A549 (cell line): ENCODE results near the gene TNNI3.

Source experiments
- CBX2 ChIP-seq: fragments of 200-600 bp; sonication (generic); IDR thresholded peaks from 2 replicates; pipeline ENCODE4 v1.6.1; 2016; ENCODE audit warnings: low read depth, mild to moderate bottlenecking, borderline replicate concordance
- CEBPB ChIP-seq, 2 experiments: fragments of >200 bp in 1 of 2; sonication (Bioruptor Twin) in 1 of 2; formaldehyde crosslinking in 1 of 2; IDR thresholded peaks; 2 replicates each; pipeline ENCODE4 v1.6.1; 2012 to 2016
- CTCF ChIP-seq: fragments of >200 bp; sonication (Bioruptor Twin); formaldehyde crosslinking; IDR thresholded peaks from 3 replicates; pipeline ENCODE4 v1.5.1; 2016
- EHF ChIP-seq: fragments of 250-450 bp; sonication (Bioruptor Pico); IDR thresholded peaks from 2 replicates; pipeline ENCODE4 v1.5.0; 2020; ENCODE audit warnings: mild to moderate bottlenecking
- EP300 ChIP-seq, 2 experiments: fragments of >200 bp; sonication (Bioruptor Twin); formaldehyde crosslinking; IDR thresholded peaks; 2 replicates in 1 of 2; 3 replicates in 1 of 2; pipeline ENCODE4 v1.6.1; 2016 to 2017
- ESRRA ChIP-seq: fragments of 150-350 bp; IDR thresholded peaks from 2 replicates; pipeline ENCODE4 v1.6.1; 2014; ENCODE audit warnings: mild to moderate bottlenecking, low read length, borderline replicate concordance
- FOSL2 ChIP-seq, 2 experiments: fragments of 450-650 bp in 1 of 2; fragments of >200 bp in 1 of 2; sonication (Bioruptor Twin) in 1 of 2; formaldehyde crosslinking; IDR thresholded peaks; 2 replicates each; pipeline versions ENCODE4 v1.5.0 to v1.6.1; 2016 to 2020; ENCODE audit warnings: mild to moderate bottlenecking in 1 of 2, moderate library complexity in 1 of 2
- MAX ChIP-seq: IDR thresholded peaks from 2 replicates; pipeline ENCODE4 v1.6.1; 2012
- PBX3 ChIP-seq: IDR thresholded peaks from 2 replicates; pipeline ENCODE4 v1.6.1; 2012
- POLR2A ChIP-seq: IDR thresholded peaks from 2 replicates; pipeline ENCODE4 v1.6.1; 2012; ENCODE audit warnings: mild to moderate bottlenecking, low read length
- RAD21 ChIP-seq, 2 experiments: fragments of >200 bp in 1 of 2; sonication (Bioruptor Twin) in 1 of 2; formaldehyde crosslinking in 1 of 2; IDR thresholded peaks in 1 of 2; conservative IDR thresholded peaks in 1 of 2; 2 replicates in 1 of 2; 3 replicates in 1 of 2; pipeline ENCODE4 v1.6.1; 2012 to 2018; ENCODE audit warnings: inconsistent platforms in 1 of 2
- REST ChIP-seq: fragments of 200-600 bp; sonication (generic); IDR thresholded peaks from 2 replicates; pipeline ENCODE4 v1.6.1; 2016; ENCODE audit warnings: antibody characterized with exemption, mild to moderate bottlenecking, moderate library complexity
- SREBF2 ChIP-seq: fragments of 450-650 bp; IDR thresholded peaks from 2 replicates; pipeline ENCODE4 v1.6.1; 2014; ENCODE audit warnings: mild to moderate bottlenecking, moderate library complexity
- USF2 ChIP-seq: fragments of 450-650 bp; IDR thresholded peaks from 2 replicates; pipeline ENCODE4 v1.6.1; 2014; ENCODE audit warnings: antibody characterized with exemption

- TF ChIP-seq REST (no peak), USF2 (no peak), CTCF (no peak), EP300 (IDR thresholded peaks at IDR 0.05) (no peak), SREBF2 (no peak), FOSL2 (IDR thresholded peaks at IDR 0.05) (no peak), FOSL2 (CRISPR knock-in tag; IDR thresholded peaks at IDR 0.05) (no peak), CEBPB (IDR thresholded peaks at IDR 0.05) (peak in 1 of 2 experiments; percentile 79; a peak in 2 of 4 replicates), PBX3 (0 out of 2 replicates have a peak, but pooled peaks have one; percentile 23), POLR2A (no peak), RAD21 (conservative IDR thresholded peaks at IDR 0.05 in 1 of 2, IDR thresholded peaks at IDR 0.05 in 1 of 2) (no peak), MAX (peak; percentile 61; the same call in 1 of the 2 replicates), ESRRA (no peak), EHF (CRISPR knock-in tag) (no peak), CBX2 (no peak)
These were observed 9.2 kb upstream of the TNNI3 start, which contains the start of gene DNAAF3 for GRCh38 chr19:55166530-55167268.
